ENCODE results near the gene EIPR1.
"Not testable (repeated sequence)": the region's sequence is repeated elsewhere in the genome, so short reads cannot be mapped to it uniquely, and the experiment has no call there.

The EIPR1 gene

GRCh38 chr2:3283876-3284656 is 93.6 kb downstream of the EIPR1 start:
- DNase-seq, result not testable (repeated sequence)

- DNase-seq, result no peak
These were observed 94.4 kb downstream of the EIPR1 start for GRCh38 chr2:3283206-3283605.

- DNase-seq, result no peak
These were observed 95.3 kb downstream of the EIPR1 start for GRCh38 chr2:3282056-3282998.

GRCh38 chr2:3280683-3281520 is 96.7 kb downstream of the EIPR1 start:
- no peak for DNase-seq

- no peak for DNase-seq
These were observed 97.4 kb downstream of the EIPR1 start for GRCh38 chr2:3280197-3280596.

GRCh38 chr2:3279236-3279960 is 98.2 kb downstream of the EIPR1 start:
- no peak for DNase-seq

GRCh38 chr2:3278521-3279218 is 98.9 kb downstream of the EIPR1 start:
- DNase-seq, result no peak

- DNase-seq, result no peak
These were observed 99.7 kb downstream of the EIPR1 start for GRCh38 chr2:3277748-3278520.

GRCh38 chr2:3277050-3277747 is 100.4 kb downstream of the EIPR1 start:
- no peak for DNase-seq

- DNase-seq, result no peak
These were observed 104.9 kb downstream of the EIPR1 start for GRCh38 chr2:3272761-3273160.

- DNase-seq, result no peak
These were observed 107.5 kb downstream of the EIPR1 start for GRCh38 chr2:3270095-3270478.

- no peak for DNase-seq
These were observed 108.1 kb downstream of the EIPR1 start for GRCh38 chr2:3269425-3270094.

GRCh38 chr2:3268705-3269029 is 109.0 kb downstream of the EIPR1 start:
- no peak for DNase-seq

- no peak for DNase-seq
These were observed 109.5 kb downstream of the EIPR1 start for GRCh38 chr2:3267869-3268704.

GRCh38 chr2:3266925-3267867 is 110.4 kb downstream of the EIPR1 start:
- DNase-seq, result no peak

GRCh38 chr2:3265981-3266924 is 111.4 kb downstream of the EIPR1 start:
- no peak for DNase-seq
